Measurements from ENCODE around the gene SASS6.

DNA sequence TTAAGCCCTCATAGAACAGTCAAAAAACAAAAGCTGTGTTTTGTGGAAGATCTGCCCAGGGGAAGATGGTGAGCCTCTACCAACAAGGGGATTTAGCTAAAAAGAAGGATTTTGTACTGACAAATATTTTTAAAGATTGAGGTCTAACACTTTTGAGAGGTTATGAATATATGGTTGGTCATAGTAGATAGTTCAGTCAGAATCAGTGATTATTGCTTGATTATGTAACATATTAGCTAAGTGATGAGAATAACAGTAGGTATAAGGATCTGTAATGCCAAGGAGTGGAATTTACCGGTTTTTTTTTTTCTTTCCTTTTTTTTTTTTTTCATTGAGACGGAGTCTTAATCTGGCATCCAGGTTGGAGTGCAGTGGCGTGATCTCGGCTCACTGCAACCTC is 79.0 kb downstream of the SASS6 start:
- no peak for TF ChIP-seq RAD21 (IDR thresholded peaks at IDR 0.05; ENCODE audit: low read length)
- TF ChIP-seq, protein P1, sequence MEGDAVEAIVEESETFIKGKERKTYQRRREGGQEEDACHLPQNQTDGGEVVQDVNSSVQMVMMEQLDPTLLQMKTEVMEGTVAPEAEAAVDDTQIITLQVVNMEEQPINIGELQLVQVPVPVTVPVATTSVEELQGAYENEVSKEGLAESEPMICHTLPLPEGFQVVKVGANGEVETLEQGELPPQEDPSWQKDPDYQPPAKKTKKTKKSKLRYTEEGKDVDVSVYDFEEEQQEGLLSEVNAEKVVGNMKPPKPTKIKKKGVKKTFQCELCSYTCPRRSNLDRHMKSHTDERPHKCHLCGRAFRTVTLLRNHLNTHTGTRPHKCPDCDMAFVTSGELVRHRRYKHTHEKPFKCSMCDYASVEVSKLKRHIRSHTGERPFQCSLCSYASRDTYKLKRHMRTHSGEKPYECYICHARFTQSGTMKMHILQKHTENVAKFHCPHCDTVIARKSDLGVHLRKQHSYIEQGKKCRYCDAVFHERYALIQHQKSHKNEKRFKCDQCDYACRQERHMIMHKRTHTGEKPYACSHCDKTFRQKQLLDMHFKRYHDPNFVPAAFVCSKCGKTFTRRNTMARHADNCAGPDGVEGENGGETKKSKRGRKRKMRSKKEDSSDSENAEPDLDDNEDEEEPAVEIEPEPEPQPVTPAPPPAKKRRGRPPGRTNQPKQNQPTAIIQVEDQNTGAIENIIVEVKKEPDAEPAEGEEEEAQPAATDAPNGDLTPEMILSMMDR (IDR thresholded peaks at IDR 0.05): no peak
- no peak for TF ChIP-seq EZH2phosphoT487 (IDR thresholded peaks at IDR 0.05; ENCODE audit: borderline replicate concordance, low read depth)
- TF ChIP-seq TAF1 (IDR thresholded peaks at IDR 0.05; ENCODE audit: borderline replicate concordance, low read depth, low read length): no peak
- no peak for TF ChIP-seq POLR2AphosphoS5 (IDR thresholded peaks at IDR 0.05; ENCODE audit: low read depth, low read length)
- TF ChIP-seq, protein P2, sequence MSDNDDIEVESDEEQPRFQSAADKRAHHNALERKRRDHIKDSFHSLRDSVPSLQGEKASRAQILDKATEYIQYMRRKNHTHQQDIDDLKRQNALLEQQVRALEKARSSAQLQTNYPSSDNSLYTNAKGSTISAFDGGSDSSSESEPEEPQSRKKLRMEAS (IDR thresholded peaks at IDR 0.05; ENCODE audit: low read depth): no peak
- TF ChIP-seq SIN3A (IDR thresholded peaks at IDR 0.05; ENCODE audit: borderline replicate concordance, low read depth, low read length): no peak
